NCI-H748 treated with DMSO at 0.1 percent for 48 hours (cell line): ENCODE data around the gene RP9.

ENCODE experiments used
- DNase-seq: peaks from one replicate; lab custom pipeline; 2025; lab: John Stamatoyannopoulos, UW

Gene RP9, protein sequence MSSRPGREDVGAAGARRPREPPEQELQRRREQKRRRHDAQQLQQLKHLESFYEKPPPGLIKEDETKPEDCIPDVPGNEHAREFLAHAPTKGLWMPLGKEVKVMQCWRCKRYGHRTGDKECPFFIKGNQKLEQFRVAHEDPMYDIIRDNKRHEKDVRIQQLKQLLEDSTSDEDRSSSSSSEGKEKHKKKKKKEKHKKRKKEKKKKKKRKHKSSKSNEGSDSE

GRCh38 chr7:33109005-33109757 is at the start of gene RP9:
RP9 (minus strand) TSS chr7:33109404; CDS start chr7:33109372, 32 bp downstream.
- DNase-seq: peak; percentile 66

DNA sequence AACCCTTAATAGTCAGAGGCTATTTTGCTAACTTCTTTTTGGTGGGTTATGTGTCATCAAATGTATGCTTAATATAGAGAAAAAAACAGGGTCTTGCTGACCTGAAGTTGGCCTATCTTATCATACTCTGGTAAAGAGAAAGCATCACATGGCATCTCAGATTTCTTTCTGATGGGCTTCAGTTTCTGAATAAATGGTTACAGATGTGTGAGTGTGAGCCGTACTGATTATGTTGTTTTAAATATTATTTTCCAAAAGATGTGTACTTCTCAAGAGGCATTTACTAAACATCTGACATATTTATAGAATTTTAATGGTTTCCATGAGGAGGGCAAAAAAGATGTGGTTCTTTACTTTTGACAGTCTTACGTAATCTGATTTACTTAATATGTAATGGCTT is 48.6 kb upstream of the RP9 start:
- DNase-seq: no peak

- DNase-seq: no peak
These were observed 48.1 kb upstream of the RP9 start for GRCh38 chr7:33157311-33157710.

DNA sequence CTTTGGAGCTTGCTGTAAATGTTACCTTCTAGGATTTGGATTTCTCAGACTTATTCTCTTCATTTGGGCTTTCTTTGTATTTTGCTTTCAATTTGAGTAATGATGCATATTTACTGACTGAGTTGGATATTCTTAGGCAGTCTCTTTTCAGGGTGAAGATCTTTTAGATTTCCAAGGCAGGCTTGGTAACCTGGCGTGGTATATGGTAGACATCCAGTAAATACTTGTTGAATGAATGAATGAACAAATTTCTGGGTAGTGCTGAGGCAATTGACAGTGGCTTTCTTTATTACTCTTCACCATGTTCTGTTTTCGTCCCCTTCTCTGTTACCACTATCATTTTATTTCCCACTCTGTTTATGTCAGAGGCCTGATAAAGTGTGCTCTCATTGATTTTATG is 47.2 kb upstream of the RP9 start:
- no peak for DNase-seq

- DNase-seq: no peak
These were observed 46.6 kb upstream of the RP9 start for GRCh38 chr7:33155811-33156210.

DNA sequence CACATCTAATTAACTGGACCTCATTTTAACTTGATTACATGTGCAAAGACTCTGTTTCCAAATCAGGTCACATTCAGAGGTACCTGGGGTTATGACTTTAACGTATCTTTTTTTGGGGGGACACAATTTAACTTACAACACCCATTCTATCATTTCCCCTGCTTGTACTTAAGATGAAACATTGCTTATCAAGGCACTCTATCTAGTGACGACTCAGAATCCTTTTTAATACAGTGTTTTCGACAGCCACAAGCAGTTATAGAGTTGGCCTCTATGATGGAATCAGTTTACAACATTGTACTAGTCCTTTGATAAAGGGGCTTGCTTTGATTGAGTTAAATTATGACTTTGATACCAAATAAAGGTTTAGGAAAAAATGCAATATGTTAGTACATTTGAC is 42.9 kb upstream of the RP9 start:
- DNase-seq: no peak

DNA sequence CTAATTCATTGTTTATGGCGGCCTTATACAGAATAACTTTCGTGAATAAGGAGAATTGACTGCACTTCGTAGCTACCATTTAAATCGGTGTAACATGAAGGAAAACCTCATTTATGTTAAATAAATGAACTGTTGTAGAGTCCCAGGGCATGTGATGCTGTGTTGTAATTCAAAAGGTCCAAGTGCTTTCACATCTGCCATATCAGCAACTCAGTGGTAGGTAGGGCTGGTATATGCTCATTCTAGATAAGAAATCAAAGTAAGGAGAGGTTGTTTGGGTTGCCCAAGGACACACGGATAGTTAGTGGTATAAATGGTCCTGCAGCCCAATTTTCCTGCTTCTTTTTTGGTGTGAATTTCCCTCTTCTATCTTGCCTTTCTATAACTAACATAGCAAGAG is 36.0 kb upstream of the RP9 start:
- no peak for DNase-seq

DNA sequence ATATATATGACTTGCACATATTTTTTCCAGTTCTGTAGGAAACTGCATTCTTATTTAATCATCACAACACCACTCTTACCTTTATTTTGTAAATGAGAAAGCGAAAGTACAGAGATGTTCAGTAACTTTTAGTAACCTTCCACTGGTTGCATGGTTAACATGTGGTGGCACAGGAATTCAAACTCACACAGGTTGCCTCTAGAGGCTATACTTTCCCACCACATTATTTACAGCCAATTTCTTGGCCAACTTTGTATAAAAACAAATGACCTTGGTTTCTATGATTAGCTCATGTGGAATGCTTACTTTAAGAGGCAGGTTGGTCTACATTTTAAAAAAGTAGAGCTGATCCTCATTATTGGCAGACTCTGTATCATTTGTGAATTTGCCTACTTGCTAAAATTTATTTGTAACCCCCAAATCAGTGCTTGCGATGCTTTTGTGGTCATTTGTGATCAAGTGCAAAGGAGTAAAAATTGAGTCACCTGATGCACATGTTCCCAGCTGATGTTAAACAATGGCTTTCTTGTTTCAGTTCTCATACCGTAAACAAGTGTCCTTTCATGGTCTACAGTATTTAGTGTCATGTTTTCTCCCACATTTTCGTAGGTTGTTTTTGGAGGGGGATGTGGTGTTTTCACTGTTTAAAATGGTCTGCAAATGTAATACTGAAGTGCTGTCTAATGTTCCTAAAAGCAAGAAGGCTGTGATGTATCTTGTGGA is 35.0 kb upstream of the RP9 start:
- no peak for DNase-seq

DNA sequence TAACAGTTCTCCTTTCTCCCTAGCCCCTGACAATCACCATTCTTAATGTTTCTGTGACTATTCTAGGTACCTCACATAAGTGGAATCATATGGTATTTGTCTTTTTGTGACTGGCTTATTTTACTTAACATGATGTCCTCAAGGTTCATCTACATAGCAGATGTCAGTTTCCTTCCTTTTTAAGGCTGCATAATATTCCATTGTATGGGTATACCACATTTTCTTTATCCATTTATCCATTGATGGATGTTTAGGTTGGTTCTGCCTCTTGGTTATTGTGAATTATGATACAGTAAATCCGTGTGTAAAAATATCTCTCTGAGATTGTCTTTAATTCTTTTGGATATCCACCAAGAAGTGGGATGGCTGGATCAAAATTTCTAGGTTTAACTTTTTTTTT is 33.4 kb upstream of the RP9 start:
- no peak for DNase-seq

GRCh38 chr7:33137103-33137502 is 27.9 kb upstream of the RP9 start:
- DNase-seq: no peak

DNA sequence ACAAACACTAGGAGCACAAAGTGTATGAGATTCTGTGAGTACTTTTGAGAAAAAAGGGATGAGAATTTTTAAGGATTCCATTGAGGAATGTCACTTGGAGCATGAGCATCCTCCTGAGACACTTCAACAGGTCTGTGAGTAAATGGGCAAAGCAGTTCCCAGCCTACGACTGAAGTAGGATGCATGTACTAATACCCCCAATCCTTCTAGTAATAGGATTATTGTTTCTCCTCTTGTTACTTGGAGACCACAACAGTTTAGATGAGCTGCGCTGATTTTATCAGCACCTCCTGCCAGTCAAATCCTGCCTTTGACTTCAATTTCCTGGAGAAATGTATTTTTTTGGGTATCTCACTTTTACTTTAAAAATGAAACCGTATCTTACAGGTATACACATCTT is 21.0 kb upstream of the RP9 start:
- DNase-seq: no peak

GRCh38 chr7:33129806-33130153 is 20.6 kb upstream of the RP9 start:
- no peak for DNase-seq

- DNase-seq: peak; percentile 97
These were observed 20.0 kb upstream of the RP9 start, which contains the start of gene BBS9 for GRCh38 chr7:33128990-33129805. BBS9 (plus strand) TSS chr7:33129564; CDS start chr7:33146253, 16,689 bp downstream.

DNA sequence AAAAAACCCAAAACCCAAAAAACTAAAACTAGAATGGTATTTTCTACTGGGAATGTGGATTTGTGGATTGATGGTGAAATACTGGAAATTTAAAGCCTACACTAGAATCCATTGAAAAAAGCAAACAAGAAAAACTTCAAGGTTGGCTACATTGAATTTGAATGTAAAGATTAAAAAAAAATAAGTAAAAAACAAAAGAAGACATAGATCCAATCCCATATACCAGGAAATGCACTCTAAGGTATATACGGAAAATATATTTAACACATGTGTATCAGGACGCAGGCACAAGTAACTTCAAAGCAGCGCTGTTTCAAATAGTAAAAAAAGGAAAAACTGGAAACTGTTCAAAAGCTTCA is 19.4 kb upstream of the RP9 start:
- no peak for DNase-seq

DNA sequence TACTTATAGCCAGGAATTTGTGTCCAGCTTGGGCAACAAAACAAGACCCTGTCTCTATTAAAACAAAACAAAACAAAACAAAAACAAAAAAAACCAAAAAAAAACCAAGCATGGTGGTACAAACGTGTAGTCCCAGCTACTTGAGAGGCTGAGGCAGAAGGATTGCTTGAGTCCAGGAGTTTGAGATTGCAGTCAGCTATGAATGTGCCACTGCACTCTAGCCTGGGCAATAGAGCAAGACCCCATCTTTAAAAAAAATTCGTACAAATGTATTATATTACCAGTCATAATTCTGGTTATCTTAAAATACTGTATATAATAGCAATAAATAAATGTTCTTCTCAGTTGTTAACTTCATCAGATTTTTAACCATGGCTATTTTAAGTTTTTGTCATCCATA is 17.9 kb upstream of the RP9 start:
- no peak for DNase-seq

- DNase-seq: no peak
These were observed 9.2 kb upstream of the RP9 start for GRCh38 chr7:33118383-33118782.

DNA sequence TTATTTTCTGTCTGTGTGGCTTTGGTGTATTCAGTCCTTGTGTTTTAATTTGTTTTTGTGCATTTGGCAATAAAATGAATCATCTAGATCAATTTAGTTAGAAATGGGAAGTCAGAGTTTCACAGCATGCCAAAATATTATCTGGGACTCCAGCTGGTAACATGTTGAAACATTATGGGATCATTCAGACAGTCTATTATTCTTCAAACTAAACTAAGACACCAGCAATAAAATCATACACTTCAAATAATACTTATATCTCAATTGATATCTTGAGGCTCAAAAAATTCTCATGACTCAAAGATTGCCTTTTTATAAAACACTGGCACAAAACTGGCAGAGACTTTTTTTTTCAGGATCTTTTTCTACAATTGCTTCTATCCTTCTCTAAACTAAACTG is 5.8 kb upstream of the RP9 start:
- no peak for DNase-seq

DNA sequence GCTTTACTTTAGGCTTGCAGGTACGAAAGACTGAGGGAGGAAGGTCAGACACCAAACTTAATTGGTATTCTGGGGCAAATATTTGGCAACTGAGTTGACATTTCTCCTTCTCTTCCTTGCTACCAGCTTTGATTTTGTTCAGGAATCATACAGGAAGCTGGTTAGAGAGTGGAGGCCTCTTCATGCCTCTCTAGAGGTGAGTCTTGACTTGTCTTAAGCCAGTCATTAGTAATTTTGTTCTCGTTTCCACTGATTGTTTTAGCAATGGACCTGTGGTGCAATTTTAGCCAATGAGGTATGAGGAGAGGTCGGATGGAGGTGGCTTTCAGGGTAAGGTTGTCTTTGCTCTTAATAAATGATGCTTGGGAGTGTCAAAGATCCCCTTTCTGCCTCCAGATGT is 2.4 kb upstream of the RP9 start:
- no peak for DNase-seq

GRCh38 chr7:33109758-33110238 is 594 bp upstream of the RP9 start:
- DNase-seq: peak; percentile 37

- DNase-seq: peak; percentile 39
These were observed 625 bp downstream of the RP9 start for GRCh38 chr7:33108554-33109004.

GRCh38 chr7:33107136-33108066 is 1.8 kb downstream of the RP9 start:
- peak; percentile 34 for DNase-seq
